IPS DF 6.9 (cell line): ENCODE results near the gene USP44.
"Not testable (repeated sequence)": the region's sequence is repeated elsewhere in the genome, so short reads cannot be mapped to it uniquely, and the experiment has no call there.

Experiments
- DNase-seq: peaks from one replicate; pipeline ENCODE4 v3.0.0-alpha.2; 2013; ENCODE audit warnings: low read depth, low spot score
- H3K27ac ChIP-seq: one replicate; pipeline ENCODE4 v1.5.1; 2013; ENCODE audit warnings: low read length, control low read depth
- H3K27me3 ChIP-seq: 2 replicates; pipeline ENCODE4 v1.6.1; 2013; ENCODE audit warnings: mild to moderate bottlenecking, low read length; ENCODE audit not compliant: control insufficient read depth, insufficient read depth
- H3K36me3 ChIP-seq: 2 replicates; pipeline ENCODE4 v1.6.1; 2013; ENCODE audit warnings: low read length; ENCODE audit not compliant: control insufficient read depth, insufficient read depth
- H3K4me1 ChIP-seq: 2 replicates; pipeline ENCODE4 v1.6.1; 2013; ENCODE audit warnings: low read length; ENCODE audit not compliant: control insufficient read depth, insufficient read depth
- H3K4me3 ChIP-seq: 2 replicates; pipeline ENCODE4 v1.5.1; 2013; ENCODE audit warnings: mild to moderate bottlenecking, low read length
- H3K9me3 ChIP-seq: 2 replicates; pipeline ENCODE4 v1.6.1; 2013; ENCODE audit warnings: low read length, inconsistent platforms; ENCODE audit not compliant: control insufficient read depth, insufficient read depth
- WGBS: extraction: QIAGEN DNeasy Blood & Tissue Kit; methylation state at CpG from one replicate; pipeline ENCODE4 v1.1.7; 2013; ENCODE audit warnings: mixed read lengths, missing lambda C conversion rate; ENCODE audit not compliant: insufficient read length, insufficient coverage; 5-methylcytosine and 5-hydroxymethylcytosine counted together

USP44 gene

DNA sequence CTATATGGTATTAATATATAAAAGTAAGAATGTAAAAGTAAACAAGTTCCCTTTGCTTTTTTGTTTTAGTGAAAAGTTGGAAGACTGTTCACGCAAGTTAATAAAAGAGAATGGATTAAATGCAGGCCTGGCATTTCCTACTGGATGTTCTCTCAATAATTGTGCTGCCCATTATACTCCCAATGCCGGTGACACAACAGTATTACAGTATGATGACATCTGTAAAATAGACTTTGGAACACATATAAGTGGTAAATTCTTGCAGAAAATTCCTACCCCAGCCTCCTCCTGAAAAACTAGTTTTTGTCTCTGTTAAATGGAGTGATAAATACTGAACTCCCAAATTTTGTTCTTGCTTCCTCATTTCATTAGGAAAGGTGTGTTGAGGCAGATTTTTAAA, 56.4 kb downstream of the USP44 start:
- peaks cover 3% of the 10 kb centered on the region; the same call in 1 of the 2 replicates for H3K36me3 ChIP-seq
- WGBS: no CpG with 5 or more reads among the region's 2 CpGs

DNA sequence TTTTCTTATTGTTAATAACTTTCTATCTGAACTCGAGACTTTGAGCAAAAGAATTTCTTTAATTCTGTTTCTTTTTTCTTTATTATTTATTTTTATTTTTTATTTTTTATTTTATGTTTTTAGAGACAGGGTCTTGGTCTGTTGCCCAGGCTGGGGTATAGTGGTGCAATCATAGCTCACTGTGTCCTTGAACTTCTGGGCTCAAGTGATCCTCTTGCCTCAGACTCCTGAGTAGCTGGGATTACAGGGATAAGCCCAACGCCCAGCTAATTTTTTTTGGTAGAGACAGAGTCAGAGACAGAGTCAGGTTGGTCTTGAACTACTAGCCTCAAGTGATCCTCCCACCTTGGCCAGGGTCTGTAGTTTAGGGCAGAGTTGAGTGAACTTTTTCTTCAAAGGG, 58.8 kb downstream of the USP44 start:
- no peaks in the 10 kb centered on the region for H3K9me3 ChIP-seq
- no peak for DNase-seq
- H3K27ac ChIP-seq: no peak overlapping the region
- no peaks in the 10 kb centered on the region for H3K4me1 ChIP-seq
- no peak overlapping the region for H3K4me3 ChIP-seq
- no CpG with 5 or more reads among the region's 2 CpGs for WGBS
- H3K27me3 ChIP-seq: no peaks in the 10 kb centered on the region
- peaks cover 4% of the 10 kb centered on the region; the same call in 1 of the 2 replicates for H3K36me3 ChIP-seq

More for the DNA sequence above, 56.4 kb downstream of the USP44 start:
- Histone ChIP-seq H3K4me1 (no peaks in the 10 kb centered on the region), H3K4me3 (no peak overlapping the region), H3K9me3 (no peaks in the 10 kb centered on the region), H3K27ac (no peak overlapping the region), H3K27me3 (no peaks in the 10 kb centered on the region)
- no peak for DNase-seq

GRCh38 chr12:95487024-95487423, 64.3 kb downstream of the USP44 start:
- no CpG with 5 or more reads among the region's 2 CpGs for WGBS
- H3K36me3 ChIP-seq: peaks cover 9% of the 10 kb centered on the region; the same call in 1 of the 2 replicates
- H3K4me3 ChIP-seq: no peak overlapping the region
- H3K27ac ChIP-seq: no peak overlapping the region
- H3K27me3 ChIP-seq: no peaks in the 10 kb centered on the region
- no peaks in the 10 kb centered on the region for H3K9me3 ChIP-seq
- H3K4me1 ChIP-seq: no peaks in the 10 kb centered on the region
- no peak for DNase-seq

GRCh38 chr12:95484524-95484923, 66.8 kb downstream of the USP44 start:
- Histone ChIP-seq H3K27ac (no peak overlapping the region), H3K4me1 (no peaks in the 10 kb centered on the region), H3K4me3 (no peak overlapping the region), H3K9me3 (no peaks in the 10 kb centered on the region), H3K36me3 (peaks cover 10% of the 10 kb centered on the region; the same call in 1 of the 2 replicates), H3K27me3 (no peaks in the 10 kb centered on the region)
- DNase-seq: no peak

GRCh38 chr12:95482564-95482963, 68.7 kb downstream of the USP44 start:
- WGBS: no CpG with 5 or more reads among the region's 6 CpGs

DNA sequence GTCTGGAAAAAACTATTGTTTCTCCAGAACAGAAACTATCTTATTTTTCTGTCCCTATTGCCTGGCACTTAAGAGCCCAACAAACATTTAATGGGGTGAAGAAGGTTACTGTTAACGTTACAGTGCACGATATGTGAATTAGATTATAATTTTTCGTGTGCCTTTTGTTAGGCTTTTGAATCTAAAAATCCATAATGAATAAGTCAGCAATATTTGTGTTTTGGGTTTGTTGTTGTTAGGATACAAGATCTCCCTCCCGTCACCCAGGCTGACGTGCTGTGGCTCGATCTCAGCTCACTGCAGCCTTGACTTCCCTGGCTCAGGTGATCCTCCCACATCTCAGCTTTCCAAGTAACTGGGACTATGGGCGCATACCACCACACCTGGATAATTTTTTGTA, 69.4 kb downstream of the USP44 start:
- no peak for DNase-seq
- Histone ChIP-seq H3K4me3 (no peak overlapping the region), H3K4me1 (no peaks in the 10 kb centered on the region), H3K36me3 (peaks cover 6% of the 10 kb centered on the region; the same call in 1 of the 2 replicates), H3K9me3 (no peaks in the 10 kb centered on the region), H3K27me3 (no peaks in the 10 kb centered on the region), H3K27ac (no peak overlapping the region)
- WGBS: 100% methylated on average over 3 of the region's 7 CpGs

More at GRCh38 chr12:95482564-95482963, 68.7 kb downstream of the USP44 start:
- H3K27ac ChIP-seq, H3K27me3 ChIP-seq, H3K4me3 ChIP-seq, H3K36me3 ChIP-seq, DNase-seq, H3K4me1 ChIP-seq, H3K9me3 ChIP-seq: not testable (repeated sequence)

- H3K36me3 ChIP-seq: peaks cover 2% of the 10 kb centered on the region; the same call in 1 of the 2 replicates
- no peak overlapping the region for H3K27ac ChIP-seq
- WGBS: no CpG with 5 or more reads among the region's 3 CpGs
These were observed 70.2 kb downstream of the USP44 start for GRCh38 chr12:95481072-95481471.

DNA sequence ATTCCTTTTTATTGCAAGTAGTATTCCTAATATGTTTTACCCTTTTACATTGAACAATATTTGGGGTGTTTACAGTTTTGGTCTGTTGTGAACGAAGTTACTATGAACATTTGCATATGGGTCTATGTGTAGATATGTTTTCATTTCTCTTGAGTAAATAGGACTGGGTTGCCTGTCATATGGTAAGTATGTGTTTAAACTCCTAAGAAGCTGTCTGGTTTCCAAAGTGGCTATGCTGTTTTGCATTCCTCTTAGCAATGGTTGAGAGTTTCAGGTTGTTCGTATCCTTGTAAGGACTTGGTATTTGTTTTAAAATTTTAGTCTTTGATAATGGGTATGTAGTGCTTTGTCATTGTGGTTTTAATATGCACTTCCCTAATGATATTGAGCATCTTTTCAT, 71.0 kb downstream of the USP44 start:
- Histone ChIP-seq H3K27me3 (no peaks in the 10 kb centered on the region), H3K36me3 (peaks cover 2% of the 10 kb centered on the region; the same call in 1 of the 2 replicates), H3K27ac (no peak overlapping the region), H3K4me3 (no peak overlapping the region), H3K4me1 (no peaks in the 10 kb centered on the region), H3K9me3 (no peaks in the 10 kb centered on the region)
- DNase-seq: no peak
- WGBS: no CpG with 5 or more reads among the region's 2 CpGs

More at GRCh38 chr12:95481072-95481471, 70.2 kb downstream of the USP44 start:
- DNase-seq: no peak
- Histone ChIP-seq H3K4me1 (no peaks in the 10 kb centered on the region), H3K27me3 (no peaks in the 10 kb centered on the region), H3K9me3 (no peaks in the 10 kb centered on the region), H3K4me3 (no peak overlapping the region)

- Histone ChIP-seq H3K4me3 (peak overlapping the region; percentile 58), H3K36me3 (no peaks in the 10 kb centered on the region), H3K4me1 (no peaks in the 10 kb centered on the region), H3K9me3 (no peaks in the 10 kb centered on the region), H3K27ac (no peak overlapping the region), H3K27me3 (no peaks in the 10 kb centered on the region)
- WGBS: no CpG with 5 or more reads among the region's 16 CpGs
- no peak for DNase-seq
These were observed 76.7 kb downstream of the USP44 start for GRCh38 chr12:95474660-95474958.

DNA sequence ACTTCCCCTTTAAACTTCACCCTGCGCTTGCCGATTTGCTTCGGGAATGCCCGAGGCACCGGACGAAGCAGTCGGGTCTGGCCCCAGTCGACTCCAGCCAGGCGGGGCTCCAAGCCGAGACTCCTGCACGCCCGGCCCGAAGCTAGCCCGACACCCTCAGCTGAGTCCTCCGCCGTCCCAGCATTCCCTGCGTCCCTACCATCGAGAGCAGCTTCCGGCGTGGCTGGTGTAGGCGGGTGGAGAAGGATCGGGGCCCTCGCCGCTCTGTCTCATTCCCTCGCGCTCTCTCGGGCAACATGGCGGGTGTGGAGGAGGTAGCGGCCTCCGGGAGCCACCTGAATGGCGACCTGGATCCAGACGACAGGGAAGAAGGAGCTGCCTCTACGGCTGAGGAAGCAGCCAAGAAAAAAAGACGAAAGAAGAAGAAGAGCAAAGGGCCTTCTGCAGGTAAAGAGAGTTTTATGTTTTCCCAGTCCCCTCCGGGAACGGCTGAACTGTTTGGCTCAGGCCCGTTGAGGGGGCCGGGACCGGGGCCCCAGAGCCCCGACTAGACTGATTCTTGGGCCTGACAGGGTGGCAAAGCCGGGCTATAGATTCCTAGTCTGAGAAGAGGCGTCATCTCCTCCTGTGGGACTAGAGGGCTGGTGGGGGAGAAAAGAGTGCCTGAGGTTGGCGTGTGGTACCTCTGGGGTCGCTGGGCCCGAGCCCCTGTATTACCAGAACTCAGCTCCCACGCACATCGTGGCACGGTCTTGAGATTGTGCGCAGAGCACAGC, 77.2 kb downstream of the USP44 start, which contains the start of gene METAP2:
METAP2 (plus strand) TSS at position 269 of the 776 bp plus-strand sequence; CDS start at position 297, 28 bp downstream.
- no CpG with 5 or more reads among the region's 49 CpGs for WGBS
- peak; percentile 91 for DNase-seq

More for the DNA sequence above, 77.2 kb downstream of the USP44 start, which contains the start of gene METAP2:
- Histone ChIP-seq H3K27me3 (no peaks in the 10 kb centered on the region), H3K4me3 (peak within 1 kb of the TSS; percentile 58), H3K27ac (no peak within 1 kb of the TSS), H3K4me1 (no peaks in the 10 kb centered on the region), H3K36me3 (no peaks in the 10 kb centered on the region), H3K9me3 (no peaks in the 10 kb centered on the region)
